Progenitor cell of endocrine pancreas (in vitro differentiated cells): ENCODE data around the gene EPS8. TPM values are rescaled to one million over a fixed set of nuclear protein-coding genes. Genes with fewer than 3 reads are reported as not detected.

Source experiments
- DNase-seq: peaks from one replicate; pipeline ENCODE4 v3.0.0; 2021; ENCODE audit warnings: low spot score; ENCODE audit not compliant: unreplicated experiment
- H3K27ac Mint-ChIP-seq: 2 replicates; pipeline ENCODE4 v1.8.0; 2021; ENCODE audit warnings: mild to moderate bottlenecking, moderate library complexity, mixed read lengths
- H3K27me3 Mint-ChIP-seq: 2 replicates; pipeline ENCODE4 v1.8.0; 2021; ENCODE audit warnings: mixed read lengths
- H3K36me3 Mint-ChIP-seq: 2 replicates; pipeline ENCODE4 v1.8.0; 2022; ENCODE audit warnings: mixed read lengths; ENCODE audit not compliant: insufficient read depth
- H3K4me1 Mint-ChIP-seq: 2 replicates; pipeline ENCODE4 v1.8.0; 2021; ENCODE audit warnings: low read depth, mixed read lengths
- H3K4me3 Mint-ChIP-seq: 2 replicates; pipeline ENCODE4 v1.8.0; 2021; ENCODE audit warnings: low read depth, mild to moderate bottlenecking, moderate library complexity, mixed read lengths
- H3K9me3 Mint-ChIP-seq: 2 replicates; pipeline ENCODE4 v1.8.0; 2021; ENCODE audit warnings: low read depth, mixed read lengths
- total RNA-seq: library from RNA; stranded (reverse); gene quantifications from 2 replicates; pipeline ENCODE4 v1.2.1, GENCODE V29; 2021
- TF ChIP-seq, protein P1 (sequence below): fragments of 200-600 bp; sonication (generic); IDR thresholded peaks from one replicate; pipeline ENCODE4 v1.5.0; 2021; ENCODE audit warnings: antibody characterized with exemption, mild to moderate bottlenecking; ENCODE audit not compliant: unreplicated experiment

The EPS8 gene
- total RNA-seq, 1 donor from 2014 or later, result 23.2 TPM

DNA sequence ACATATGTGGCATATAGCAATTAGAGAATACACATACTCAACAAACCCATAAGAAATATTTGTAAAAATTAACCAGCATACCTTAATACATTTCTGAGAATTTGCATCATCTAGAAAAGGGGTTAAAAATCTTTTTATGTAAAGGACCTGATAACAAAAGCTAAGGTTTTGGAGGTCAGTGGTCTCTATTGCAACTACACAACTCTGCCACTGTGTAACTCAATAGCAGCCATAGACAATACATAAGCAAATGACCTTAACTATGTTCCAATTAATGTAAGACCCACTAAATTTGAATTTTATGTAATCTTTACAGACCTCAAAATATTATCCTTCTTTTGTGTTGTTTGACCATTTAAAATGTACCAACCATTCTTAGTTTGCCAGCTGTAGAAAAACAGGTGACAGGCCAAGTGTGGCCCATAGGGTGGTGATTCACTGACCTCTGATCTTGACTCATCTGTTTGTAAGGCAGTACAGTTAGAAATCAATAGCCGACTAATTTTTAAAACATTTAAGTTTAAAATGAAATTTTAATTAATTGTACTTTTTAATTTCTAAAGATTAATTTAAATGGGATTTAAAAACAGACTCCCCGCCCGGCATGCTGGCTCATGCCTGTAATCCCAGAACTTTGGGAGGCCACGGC lies 7.4 kb upstream of the EPS8 start:
- TF ChIP-seq, protein P1, sequence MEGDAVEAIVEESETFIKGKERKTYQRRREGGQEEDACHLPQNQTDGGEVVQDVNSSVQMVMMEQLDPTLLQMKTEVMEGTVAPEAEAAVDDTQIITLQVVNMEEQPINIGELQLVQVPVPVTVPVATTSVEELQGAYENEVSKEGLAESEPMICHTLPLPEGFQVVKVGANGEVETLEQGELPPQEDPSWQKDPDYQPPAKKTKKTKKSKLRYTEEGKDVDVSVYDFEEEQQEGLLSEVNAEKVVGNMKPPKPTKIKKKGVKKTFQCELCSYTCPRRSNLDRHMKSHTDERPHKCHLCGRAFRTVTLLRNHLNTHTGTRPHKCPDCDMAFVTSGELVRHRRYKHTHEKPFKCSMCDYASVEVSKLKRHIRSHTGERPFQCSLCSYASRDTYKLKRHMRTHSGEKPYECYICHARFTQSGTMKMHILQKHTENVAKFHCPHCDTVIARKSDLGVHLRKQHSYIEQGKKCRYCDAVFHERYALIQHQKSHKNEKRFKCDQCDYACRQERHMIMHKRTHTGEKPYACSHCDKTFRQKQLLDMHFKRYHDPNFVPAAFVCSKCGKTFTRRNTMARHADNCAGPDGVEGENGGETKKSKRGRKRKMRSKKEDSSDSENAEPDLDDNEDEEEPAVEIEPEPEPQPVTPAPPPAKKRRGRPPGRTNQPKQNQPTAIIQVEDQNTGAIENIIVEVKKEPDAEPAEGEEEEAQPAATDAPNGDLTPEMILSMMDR, result no peak
- H3K4me1 Mint-ChIP-seq, result peaks cover 15% of the 10 kb centered on the region
- no peak for DNase-seq
- peaks cover 17% of the 10 kb centered on the region for H3K27me3 Mint-ChIP-seq
- no peak overlapping the region for H3K4me3 Mint-ChIP-seq
- H3K27ac Mint-ChIP-seq, result no peak overlapping the region
- no peaks in the 10 kb centered on the region for H3K9me3 Mint-ChIP-seq
- H3K36me3 Mint-ChIP-seq, result no peaks in the 10 kb centered on the region

DNA sequence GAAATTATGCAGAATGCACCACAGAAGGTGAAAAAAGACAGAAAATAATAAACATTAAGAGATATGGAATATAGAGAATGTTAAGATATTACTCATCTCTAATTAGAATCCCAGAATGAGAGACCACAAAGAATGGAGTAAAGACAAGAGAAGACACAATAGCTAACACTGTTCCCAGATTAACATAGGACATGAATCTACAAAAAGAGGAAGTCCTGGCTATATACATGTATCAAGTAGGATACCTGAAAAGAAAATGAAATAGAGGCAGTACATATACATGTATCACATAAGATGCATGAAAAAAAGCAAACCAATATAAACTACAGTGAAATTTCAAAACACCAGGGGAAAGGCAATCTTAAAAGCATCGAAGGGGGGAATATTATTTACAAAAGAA lies 5.6 kb upstream of the EPS8 start:
- H3K36me3 Mint-ChIP-seq, result no peaks in the 10 kb centered on the region
- TF ChIP-seq, protein P1, result no peak
- H3K4me1 Mint-ChIP-seq, result peaks cover 15% of the 10 kb centered on the region
- no peak overlapping the region for H3K4me3 Mint-ChIP-seq
- H3K27ac Mint-ChIP-seq, result no peak overlapping the region
- H3K9me3 Mint-ChIP-seq, result no peaks in the 10 kb centered on the region
- DNase-seq, result no peak
- H3K27me3 Mint-ChIP-seq, result peaks cover 31% of the 10 kb centered on the region

DNA sequence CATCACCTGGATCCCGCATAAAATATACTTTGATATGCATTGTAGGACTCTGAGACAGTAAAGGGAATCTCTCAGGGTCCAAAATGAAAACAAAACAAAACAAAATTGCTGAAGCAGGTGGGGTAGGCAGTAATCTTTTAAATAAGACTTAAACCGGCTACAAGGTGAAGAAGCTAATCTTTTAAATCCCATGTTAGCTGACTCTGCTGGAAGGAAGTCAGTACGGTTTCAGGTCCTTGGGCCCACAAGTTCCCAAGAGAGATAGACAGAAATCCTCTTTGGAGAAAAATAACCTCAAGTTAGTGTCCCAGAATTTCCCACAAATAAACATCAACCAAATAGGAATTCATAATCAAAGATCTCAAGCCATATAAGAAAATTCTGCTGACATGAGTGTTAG lies 5.0 kb upstream of the EPS8 start:
- TF ChIP-seq, protein P1, result no peak
- H3K27me3 Mint-ChIP-seq, result peaks cover 31% of the 10 kb centered on the region
- no peak overlapping the region for H3K27ac Mint-ChIP-seq
- DNase-seq, result no peak
- peaks cover 16% of the 10 kb centered on the region for H3K4me1 Mint-ChIP-seq
- no peaks in the 10 kb centered on the region for H3K36me3 Mint-ChIP-seq
- H3K9me3 Mint-ChIP-seq, result no peaks in the 10 kb centered on the region
- H3K4me3 Mint-ChIP-seq, result no peak overlapping the region

GRCh38 chr12:15788233-15789219 lies 662 bp downstream of the EPS8 start:
- H3K27ac Mint-ChIP-seq, result peak overlapping the region; percentile 93
- no peaks in the 10 kb centered on the region for H3K36me3 Mint-ChIP-seq
- peak; percentile 62 for DNase-seq
- peaks cover 41% of the 10 kb centered on the region for H3K27me3 Mint-ChIP-seq
- peaks cover 15% of the 10 kb centered on the region for H3K4me1 Mint-ChIP-seq
- peak overlapping the region; percentile 89 for H3K4me3 Mint-ChIP-seq
- TF ChIP-seq, protein P1, result peak; percentile 12
- H3K9me3 Mint-ChIP-seq, result no peaks in the 10 kb centered on the region

DNA sequence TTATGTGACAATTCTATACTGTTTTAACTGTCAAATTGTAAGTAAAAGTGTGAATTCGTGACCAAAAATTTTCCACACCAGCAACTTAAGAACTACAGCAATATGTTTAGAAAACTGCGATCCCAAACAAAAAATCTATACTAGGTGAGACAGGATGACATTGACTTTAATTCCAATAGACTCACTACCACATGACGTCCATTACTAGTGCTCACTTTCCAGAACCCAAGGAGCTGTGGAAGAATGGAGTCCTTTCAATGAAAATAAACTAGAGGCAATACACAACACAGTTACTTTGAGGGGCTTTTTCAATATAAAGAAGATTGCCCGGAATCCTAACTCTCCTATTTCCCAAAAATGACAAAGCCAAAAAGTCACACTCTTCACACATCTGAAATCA lies 1.4 kb downstream of the EPS8 start:
- DNase-seq, result no peak
- H3K27me3 Mint-ChIP-seq, result peaks cover 41% of the 10 kb centered on the region
- peak overlapping the region; percentile 89 for H3K4me3 Mint-ChIP-seq
- H3K4me1 Mint-ChIP-seq, result peaks cover 15% of the 10 kb centered on the region
- no peak overlapping the region for H3K27ac Mint-ChIP-seq
- H3K36me3 Mint-ChIP-seq, result no peaks in the 10 kb centered on the region
- TF ChIP-seq, protein P1, result no peak
- H3K9me3 Mint-ChIP-seq, result no peaks in the 10 kb centered on the region
